GM21619 (cell line): ENCODE results near the gene SLC25A45.
"Not testable (repeated sequence)": the region's sequence is repeated elsewhere in the genome, so short reads cannot be mapped to it uniquely, and the experiment has no call there.

Experiments
- ATAC-seq: cut with Tn5 transposase; IDR thresholded peaks from one replicate; pipeline ENCODE4 v1.9.1; 2021; ENCODE audit not compliant: unreplicated experiment

SLC25A45 gene

DNA sequence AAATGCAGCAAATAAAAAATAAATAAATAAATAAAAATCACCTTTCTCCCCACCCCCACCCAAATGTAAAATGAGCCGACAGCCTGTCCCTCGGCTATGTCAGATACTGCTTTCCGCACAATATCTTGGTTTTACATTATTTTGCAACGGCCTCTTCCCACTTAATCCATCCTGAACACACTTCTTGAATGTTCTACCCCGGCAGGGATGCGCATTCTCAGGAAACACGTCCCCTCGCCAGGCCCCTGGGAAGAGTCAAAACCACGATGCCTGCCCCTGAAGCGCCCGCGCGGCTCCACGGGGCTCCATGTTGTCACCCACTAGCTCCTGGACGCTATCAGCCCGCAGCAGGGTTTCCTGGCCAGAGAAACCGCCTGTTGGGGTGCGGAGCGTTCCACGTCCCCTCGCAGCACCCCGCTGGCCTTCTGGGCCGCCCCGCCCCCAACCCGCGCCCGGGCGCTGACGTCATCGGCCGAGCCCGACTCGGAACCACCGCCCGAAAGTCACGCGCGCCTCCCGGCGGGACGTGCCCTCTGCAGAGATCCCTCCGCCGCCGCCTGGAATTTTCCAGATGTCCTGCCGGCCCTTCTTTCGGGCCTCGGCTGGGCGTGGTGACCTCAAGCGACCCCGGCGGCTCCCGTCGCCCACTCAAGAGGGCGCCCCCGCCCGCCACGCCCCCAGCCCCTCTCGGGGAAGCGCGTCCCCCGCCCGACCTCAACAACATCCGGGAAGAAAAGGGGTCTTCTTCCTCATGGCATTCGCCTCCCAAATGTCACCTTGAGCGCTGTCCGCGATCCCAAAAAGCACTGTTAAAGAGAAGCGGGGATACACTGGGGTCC, 39.6 kb upstream of the SLC25A45 start:
- no peak for ATAC-seq

DNA sequence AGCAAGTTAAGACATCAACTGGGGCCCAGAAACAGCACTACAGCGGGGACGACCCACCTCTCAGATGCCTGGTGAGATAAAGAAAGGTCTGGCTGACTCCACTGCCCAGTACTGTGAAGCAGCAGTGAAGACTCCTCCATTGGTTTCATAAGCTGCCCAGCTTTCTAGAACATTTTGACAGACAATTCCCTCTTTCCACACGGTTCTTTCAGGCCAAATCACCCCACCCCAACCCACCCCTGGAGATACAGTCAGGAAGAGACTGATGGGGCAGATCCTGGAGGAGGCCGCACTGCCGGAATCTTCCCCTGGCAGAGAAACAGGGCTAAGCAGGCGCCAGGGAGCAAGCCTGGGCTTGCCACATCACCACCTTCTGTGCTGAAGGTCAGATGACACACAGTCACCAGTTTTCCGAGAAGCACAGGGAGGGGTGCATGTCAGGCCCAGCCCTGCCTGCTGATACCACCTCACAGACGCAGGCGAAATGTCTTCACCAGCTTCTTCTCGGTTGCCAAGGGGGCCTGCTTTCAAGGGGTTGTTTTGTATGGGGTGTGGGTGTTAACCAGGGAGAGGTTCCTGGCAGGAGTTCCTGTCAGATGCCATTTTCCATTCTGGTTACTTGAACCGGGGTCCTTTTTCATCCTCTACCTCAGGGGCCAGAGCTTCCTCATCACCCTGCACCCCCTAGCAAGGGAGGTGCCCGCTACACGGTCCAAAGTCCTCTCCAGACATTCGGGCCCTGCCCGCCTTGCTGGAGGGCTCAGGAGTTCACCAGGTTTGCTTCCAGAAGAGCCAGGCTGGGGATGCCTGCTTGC, 38.7 kb upstream of the SLC25A45 start:
- no peak for ATAC-seq

DNA sequence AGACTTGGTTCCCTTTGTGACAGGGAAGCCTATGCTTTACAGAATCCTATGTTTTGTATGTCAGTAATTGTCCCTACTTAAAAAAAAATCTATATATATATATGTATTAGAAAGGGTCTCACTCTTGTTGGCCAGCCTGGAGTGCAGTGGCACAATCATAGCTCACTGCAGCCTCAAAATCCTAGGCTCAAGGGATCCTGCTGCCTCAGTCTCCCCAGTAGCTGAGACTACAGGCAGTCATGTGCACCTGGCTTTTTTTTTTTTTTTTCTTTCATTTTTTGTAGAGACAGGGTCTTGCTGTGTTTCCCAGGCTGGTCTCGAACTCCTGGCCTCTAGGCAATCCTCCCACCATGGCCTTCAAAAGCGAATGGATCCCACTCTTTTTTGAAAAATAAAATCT, 38.1 kb upstream of the SLC25A45 start:
- ATAC-seq, result no peak

DNA sequence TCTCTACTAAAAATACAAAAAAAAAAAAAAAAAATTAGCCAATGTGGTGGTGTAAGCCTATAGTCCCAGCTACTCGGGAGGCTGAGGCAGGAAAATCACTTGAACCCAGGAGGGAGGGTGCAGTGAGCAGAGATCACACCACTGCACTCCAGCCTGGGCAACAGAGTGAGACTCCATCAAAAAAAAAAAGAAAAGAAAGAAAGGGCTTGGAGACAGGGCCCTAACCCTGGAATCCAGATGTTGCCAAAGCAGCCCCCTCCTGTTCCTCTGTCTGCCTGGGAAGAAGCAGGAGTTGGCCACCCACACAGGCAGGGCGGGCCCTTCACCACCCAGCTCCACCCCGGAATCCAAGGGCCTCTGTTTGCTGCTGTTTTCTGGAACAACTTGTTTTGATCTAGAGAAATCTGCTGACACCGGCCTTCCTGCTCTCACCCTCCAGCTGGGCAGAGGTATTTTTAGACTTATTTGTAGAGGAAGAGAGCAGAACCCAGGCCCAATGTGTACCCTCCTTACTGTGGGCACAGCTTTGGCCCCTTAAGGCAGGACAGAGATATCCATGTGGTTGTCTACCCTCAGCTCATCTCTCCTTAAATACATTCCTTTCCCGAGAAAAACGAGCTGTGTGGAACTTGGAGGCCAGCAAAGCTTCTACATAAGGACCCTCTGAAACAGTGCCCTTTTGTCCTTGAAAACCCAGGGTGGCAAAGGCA, 37.5 kb upstream of the SLC25A45 start:
- ATAC-seq, result no peak

DNA sequence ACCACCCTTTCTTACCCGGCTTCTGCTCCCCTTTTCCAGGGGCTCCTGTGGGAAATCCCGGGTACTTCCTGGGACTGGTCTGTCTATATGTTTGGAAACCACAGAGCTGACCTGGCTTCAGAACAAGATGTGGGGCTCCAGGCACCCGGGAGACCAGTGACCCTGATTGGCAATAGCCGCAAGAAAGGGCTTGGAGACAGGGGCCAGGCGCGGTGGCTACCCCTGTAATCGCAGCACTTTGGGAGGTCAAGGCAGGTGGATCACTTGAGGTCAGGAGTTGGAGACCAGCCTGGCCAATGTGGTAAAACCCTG, 37.0 kb upstream of the SLC25A45 start:
- no peak for ATAC-seq

DNA sequence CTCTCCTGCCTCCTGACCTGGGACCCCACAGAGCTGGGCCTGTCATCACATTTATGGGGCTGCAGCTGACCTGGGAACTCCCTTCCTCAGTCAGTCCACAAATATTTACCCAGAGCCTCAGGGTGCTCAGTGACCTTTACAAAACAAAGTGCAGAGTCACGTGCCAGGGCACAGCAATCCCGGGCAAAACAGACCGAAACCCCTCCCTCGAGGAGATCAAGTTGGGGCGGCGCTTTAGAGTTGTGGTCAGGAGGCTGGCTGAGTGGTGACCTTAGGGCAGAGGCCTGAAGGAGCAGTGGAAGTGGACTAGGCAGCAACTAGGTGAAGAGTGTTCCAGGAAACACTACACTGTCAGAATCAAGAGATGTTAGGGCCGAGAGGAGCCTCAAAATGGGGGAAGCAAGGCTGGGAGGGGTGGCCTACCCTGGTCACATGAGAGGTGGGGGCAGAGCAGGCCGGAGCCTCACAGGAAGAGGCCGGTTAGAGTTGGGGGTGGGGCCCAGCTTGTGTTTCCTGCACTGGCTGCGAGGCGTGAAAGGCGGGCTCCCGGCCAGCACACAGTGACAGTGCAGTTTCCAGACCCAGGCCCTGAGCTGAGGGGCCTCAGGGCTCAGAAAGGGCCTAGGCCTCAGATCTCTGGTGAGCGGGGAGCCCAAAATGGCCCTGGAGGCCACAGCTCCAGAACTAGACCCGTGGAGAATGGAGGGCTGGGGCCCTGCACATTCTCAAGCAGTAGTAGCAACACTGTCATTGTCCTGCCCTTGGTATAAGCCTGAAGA, 36.4 kb upstream of the SLC25A45 start:
- ATAC-seq, result peak; percentile 33

DNA sequence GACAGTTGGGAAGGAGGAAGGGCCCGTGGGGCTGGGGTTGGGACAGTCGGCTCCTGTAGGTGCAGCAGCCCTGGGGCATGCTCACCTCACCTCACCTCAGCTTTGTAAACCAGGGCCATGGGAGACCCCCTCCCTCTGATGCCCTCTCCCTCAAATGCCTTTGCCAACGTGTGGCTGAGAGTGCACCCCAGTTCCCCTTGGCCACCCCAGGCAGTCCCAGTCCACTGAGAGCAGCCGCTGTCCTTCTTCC, 35.9 kb upstream of the SLC25A45 start:
- no peak for ATAC-seq

DNA sequence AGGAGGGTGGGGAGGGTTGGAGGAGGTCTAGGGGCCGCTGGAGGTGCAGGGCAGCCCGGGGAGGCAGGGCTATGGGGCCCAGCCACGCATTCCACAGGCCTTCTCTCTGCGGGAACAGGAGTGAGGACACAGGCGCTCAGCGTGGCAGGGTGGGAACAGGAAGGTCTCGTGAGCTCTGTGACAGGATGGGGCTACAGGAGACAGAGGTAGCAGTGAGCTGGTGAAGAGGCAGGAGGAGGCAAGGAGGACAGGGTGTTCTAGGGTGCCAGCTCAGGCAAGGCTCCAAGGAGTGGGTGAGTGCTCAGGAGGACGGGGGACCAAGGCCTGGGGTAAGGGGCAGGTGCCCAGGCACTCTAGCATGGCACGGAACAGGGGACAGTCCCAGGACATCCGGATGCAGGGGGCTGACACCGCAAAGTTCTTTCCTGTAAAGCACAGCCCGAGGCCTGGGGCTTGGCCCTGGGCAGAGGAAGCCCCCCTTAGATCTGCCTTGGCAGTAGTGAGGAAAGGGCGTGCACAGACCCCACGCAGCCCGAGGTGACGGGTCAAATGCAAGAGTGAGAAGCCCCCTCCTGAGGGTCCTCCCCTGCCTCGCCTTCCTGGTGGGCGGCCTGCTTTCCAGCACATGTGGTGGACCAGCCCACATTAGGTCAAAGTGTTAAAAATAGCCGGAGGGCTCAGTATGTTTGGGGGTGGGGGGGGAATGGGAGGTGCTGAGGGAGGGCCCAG, 35.4 kb upstream of the SLC25A45 start:
- ATAC-seq, result no peak

DNA sequence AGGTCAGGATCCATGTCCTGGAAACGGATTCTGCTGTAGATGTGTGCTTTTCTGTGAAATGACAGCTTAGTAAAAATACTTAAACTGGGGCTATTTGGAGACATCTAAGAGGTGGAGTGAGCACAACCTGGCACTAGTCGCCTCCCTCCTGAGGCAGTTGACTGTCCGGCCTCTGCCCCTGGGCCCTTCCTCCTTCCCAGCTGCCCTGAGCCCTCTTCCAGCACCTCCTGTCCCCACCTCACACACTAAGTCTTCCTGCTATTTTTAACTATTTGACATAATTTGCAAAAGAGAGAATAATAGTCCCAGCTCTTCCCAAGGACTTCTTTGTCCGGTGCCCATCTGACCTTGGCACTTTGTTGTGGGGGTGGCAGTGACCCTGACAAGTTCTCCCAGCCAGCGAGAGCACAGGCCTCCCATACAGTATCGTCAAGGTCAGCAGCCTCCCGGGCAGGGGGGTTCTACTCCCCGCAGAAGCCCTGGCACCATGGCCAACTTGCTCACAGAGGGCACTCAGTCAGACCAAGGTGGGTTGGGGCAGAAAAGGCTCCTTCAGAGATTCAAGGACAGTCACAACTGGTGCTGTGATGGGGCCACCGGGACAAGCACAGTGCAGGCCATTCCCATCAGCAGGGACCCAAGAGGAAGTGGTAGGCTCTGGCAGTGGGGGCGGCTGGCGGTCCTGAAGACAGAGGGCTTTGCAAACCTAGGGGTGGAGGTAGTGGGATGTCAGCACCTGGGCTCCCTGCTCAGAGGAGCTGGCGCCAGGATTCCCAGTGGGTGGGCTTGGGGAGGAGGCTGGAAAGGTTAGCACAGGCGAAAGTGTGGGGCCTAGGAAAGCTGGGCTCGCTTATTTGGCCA, 34.6 kb upstream of the SLC25A45 start:
- no peak for ATAC-seq

DNA sequence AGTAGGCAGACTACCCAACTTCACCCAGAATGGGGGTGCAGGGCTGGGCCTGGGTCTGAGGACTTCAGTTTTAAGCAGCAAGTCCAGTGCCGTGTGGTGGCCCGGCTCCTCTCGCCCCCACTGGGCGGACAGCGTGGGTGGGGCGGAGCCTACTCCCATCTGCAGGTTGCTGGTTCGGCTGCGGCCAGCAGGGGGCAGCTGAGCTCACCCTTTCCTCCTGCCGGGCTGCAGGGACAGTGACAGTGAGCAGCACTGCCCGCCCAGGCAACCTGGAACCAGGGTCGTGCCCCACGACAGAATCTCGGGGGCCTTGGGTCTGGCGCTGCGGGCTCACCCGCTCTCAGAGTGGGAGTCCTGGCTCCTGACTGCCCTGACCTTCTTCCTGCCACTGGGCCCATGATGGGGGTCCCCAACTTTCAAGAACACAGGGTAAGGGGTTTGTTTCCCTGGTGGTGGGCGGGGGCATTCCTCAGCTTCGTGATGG, 33.9 kb upstream of the SLC25A45 start:
- ATAC-seq, result no peak

DNA sequence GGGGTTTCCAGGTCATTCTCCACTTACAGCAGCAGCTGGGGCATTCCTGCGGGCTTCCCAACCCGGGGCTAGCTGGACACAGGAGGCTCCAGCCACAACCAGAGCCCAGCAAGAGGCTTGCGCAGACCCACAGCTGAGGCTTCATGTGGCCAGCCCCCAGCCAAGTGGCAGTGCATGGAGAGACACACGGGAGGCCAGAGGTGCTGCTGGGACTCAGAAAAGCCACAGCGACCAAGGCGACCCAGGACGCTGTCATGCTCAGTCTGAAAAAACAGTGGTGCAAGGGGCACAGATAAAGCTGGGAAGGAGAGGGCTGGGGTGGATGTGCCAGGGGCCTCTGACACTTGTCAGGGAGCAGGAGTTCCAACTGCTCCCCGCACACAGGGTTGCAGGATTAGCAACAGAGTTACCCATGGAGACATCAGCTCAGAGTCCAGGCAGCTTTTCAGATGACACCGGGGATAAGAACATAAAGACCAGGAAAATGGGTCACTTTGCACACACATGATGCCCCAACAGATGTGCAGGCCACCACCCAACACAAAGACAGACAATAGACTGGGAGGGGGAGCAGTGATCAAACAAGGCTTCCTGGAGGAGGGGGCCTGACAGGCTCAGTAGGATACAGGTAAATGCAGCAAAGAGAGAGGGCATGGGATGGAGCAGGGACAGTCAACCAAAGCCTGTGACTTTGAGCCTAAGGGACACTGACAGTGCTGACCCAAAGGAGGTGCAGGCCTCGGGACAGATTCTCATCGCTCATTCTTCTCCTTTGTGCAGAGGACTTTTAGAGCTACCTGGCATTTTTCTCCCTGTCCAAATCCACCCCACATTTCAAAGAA, 33.3 kb upstream of the SLC25A45 start:
- ATAC-seq, result no peak

DNA sequence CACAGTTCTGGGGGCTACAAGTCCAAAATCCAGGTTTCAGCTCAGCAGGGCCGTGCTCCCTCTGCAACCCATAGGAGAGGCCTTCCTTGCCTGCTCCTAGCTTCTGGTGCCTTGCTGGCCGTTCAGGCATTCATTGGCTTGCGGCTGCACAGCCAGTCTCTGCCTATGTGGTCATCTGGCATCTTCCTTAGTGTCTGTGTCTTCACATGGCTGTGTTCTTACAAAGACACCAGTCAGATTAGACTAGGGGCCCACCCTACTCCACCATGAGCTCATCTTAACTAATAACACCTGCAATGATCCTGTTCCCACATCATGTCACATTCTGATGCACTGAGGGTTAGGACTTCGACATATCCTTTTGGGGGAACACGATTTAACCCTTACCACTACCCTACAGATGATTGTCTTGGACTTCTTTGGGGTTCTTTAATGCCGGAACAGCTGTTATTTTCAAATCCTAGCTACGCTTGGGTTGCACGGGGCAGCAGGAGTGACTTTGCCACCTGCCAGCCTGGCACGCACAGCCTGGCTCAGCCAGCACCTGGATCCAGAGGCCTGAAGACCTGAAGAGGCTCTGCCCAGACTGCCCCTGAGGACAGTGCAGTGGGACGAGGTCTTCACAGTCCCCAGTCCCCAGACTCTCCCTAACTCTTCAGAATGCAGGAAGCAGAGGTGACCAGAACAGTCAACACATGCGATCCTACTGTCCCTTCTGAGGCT, 32.5 kb upstream of the SLC25A45 start:
- ATAC-seq, result no peak

DNA sequence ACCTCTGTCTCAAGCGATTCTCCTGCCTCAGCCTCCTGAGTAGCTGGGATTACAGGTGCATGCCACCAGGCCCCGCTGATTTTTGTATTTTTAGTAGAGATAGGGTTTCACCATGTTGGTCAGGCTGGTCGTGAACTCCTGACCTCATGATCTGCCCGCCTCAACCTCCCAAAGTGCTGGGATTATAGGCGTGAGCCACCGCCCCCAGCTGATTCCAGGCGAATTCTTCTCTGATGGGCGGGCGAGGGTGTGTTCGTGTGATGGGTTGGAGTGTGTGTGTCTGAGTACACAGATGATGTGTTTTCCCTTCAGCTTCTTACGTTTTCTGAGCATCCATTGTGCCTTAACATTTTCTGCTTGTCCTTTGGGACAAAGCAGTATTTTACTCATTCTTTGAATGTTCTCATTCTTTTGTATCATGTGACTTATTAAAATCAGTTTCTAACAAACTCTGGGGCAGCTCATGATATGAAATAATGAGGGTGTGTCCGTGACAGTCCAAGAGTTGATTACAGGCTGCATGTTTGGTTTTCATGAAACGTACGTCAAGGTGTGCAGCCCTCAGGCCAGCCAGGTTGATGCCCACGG, 30.7 kb upstream of the SLC25A45 start:
- not testable (repeated sequence) for ATAC-seq

DNA sequence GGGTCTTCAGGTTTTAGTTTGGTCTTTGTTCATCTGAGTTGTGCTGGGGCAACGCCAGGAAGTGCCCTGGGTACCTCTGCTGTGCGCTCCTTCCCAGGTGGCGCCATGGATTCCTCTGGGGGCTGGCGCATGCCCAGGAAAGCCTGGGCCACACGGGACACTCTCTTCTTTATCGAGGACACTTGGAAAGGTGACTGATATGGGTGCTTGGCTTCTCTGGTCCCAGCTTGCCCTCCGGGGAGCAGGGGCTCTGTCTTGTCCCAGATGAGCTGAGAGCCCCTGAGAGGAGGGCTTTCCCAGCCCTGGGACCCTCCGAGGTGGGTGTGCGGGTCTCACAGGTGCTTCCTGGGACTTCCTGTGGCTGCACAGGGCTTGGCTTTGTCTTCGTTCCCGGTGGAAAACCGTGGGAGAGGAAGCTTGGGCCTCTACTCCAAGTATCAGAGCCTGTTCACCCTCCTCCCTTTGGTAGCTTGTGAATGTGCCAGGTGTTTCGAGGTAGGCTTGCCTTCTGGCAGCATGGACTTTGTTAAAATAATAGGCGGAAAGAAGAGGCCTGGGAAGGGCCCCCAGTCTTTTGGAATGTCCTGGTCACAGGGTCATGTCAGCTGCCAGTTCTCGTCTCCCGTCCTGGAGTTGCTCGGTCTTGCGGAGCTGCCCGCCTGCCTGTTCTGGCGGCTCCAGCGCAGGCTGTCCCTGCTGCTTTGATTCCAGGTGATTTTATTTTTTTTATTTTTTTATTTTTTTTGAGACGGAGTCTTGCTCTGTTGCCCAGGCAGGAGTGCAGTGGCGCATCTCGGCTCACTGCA, 30.0 kb upstream of the SLC25A45 start:
- ATAC-seq, result no peak

DNA sequence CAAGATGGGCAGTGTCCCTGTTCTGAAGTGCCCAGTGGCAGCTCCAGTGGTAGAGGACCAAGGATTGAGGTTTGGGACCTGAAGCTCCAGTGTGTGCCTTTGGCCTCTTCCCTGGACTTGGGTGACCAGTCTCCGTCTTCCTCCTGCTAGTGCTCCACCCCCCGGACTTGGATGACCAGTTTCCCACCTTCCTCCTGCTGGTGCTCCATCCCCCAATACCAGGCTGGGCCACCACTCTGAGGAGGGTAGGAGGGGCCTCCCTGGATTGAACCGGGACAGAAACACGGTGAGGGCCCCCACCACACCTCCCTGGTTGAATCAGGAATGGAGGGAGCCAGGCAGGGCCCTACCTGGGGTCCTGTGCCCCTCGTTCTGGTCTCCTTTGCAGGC, 29.2 kb upstream of the SLC25A45 start:
- ATAC-seq, result no peak

DNA sequence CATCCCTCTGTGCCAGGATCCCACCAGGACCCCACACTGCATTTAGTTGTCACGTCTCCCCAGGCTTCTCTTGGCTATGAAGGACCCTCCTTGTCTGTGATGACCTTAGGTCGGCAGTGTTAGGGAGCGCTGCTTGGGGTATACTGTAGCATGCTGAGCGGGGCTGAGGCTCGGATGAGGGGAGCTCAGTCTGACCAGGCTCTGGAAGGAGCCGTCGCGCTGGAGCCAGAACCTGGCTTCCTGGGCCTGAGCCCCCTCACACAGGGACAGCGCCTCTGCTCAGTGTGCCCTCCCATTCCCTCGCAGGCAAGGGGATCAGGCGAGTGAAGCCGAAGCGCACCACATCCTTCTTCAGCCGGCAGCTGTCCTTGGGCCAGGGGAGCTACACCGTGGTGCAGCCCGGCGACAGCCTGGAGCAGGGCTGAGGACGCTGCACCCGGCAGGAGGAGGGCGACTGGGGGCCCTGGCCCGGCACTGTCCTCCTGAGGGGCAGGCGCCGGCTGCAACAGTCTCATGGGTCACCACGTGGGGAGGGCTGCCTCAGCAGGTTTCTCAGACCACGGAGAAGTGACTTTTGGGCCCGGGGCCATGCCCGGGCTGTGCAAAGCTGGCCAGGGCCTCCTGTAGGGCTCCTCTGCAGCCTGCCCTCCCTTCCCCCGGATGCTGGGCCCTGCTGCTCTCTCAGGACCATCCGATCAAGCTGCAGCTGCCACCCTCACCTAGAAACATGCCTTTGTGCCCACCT, 28.7 kb upstream of the SLC25A45 start:
- ATAC-seq, result no peak
